DOHH2 (cell line): ENCODE measurements around the gene PTCH1.

Experiments used
- H3F3A ChIP-seq: fragments of 200-600 bp; sonication (generic), shearing (Covaris generic); 2 replicates; pipeline ENCODE4 v1.6.0; 2016; ENCODE audit warnings: antibody characterized with exemption, mild to moderate bottlenecking; ENCODE audit not compliant: control insufficient read depth, insufficient read depth
- H3K27ac ChIP-seq: fragments of 200-600 bp; sonication (generic); 2 replicates; pipeline ENCODE4 v1.5.1; 2014; ENCODE audit warnings: low read depth, mild to moderate bottlenecking, low read length, moderate library complexity
- H3K27me3 ChIP-seq: fragments of 200-600 bp; sonication (generic); 2 replicates; pipeline ENCODE4 v1.6.1; 2014; ENCODE audit warnings: mild to moderate bottlenecking, low read length, mixed read lengths; ENCODE audit not compliant: control insufficient read depth
- H3K36me3 ChIP-seq: fragments of 200-600 bp; sonication (generic); 2 replicates; pipeline ENCODE4 v1.6.1; 2014; ENCODE audit warnings: mild to moderate bottlenecking, low read length, moderate library complexity, mixed read lengths; ENCODE audit not compliant: control insufficient read depth
- H3K4me1 ChIP-seq: fragments of 200-600 bp; sonication (generic); 2 replicates; pipeline ENCODE4 v1.6.1; 2014; ENCODE audit warnings: mild to moderate bottlenecking, low read length, mixed read lengths; ENCODE audit not compliant: control insufficient read depth
- H3K4me2 ChIP-seq: fragments of 200-600 bp; sonication (generic); 2 replicates; pipeline ENCODE4 v1.6.0; 2014; ENCODE audit warnings: mild to moderate bottlenecking, low read length, moderate library complexity
- H3K4me3 ChIP-seq: fragments of 200-600 bp; sonication (generic); 2 replicates; pipeline ENCODE4 v1.5.1; 2014; ENCODE audit warnings: mild to moderate bottlenecking, low read length, mixed read lengths
- H3K79me2 ChIP-seq: fragments of 200-600 bp; sonication (generic); 2 replicates; pipeline ENCODE4 v1.6.1; 2014; ENCODE audit warnings: mild to moderate bottlenecking, low read length, mixed read lengths; ENCODE audit not compliant: control insufficient read depth
- H3K9me2 ChIP-seq: fragments of 200-600 bp; sonication (generic); replicated peaks from 2 replicates; pipeline ENCODE4 v1.6.1; 2014; ENCODE audit warnings: mild to moderate bottlenecking, low read length, mixed read lengths; ENCODE audit not compliant: control insufficient read depth
- H3K9me3 ChIP-seq: fragments of 200-600 bp; sonication (generic); 2 replicates; pipeline ENCODE4 v1.6.1; 2014; ENCODE audit warnings: antibody characterized with exemption, low read length, mixed read lengths; ENCODE audit not compliant: control insufficient read depth, insufficient read depth
- H4K20me1 ChIP-seq: fragments of 200-600 bp; sonication (generic); 2 replicates; pipeline ENCODE4 v1.6.0; 2014; ENCODE audit warnings: low read depth, mild to moderate bottlenecking, antibody characterized with exemption, low read length, moderate library complexity; ENCODE audit not compliant: control insufficient read depth, insufficient read depth
- EZH2phosphoT487 ChIP-seq: fragments of 200-600 bp; sonication (generic); IDR thresholded peaks from 2 replicates; pipeline ENCODE4 v1.6.1; 2017; ENCODE audit warnings: borderline replicate concordance, mild to moderate bottlenecking, antibody characterized with exemption, low read length, moderate library complexity, mixed read lengths
- TF ChIP-seq, protein P1 (sequence below): fragments of 200-600 bp; sonication (generic); IDR thresholded peaks from one replicate; pipeline ENCODE4 v1.5.1; 2014; ENCODE audit warnings: antibody characterized with exemption, mild to moderate bottlenecking, low read depth, low read length; ENCODE audit not compliant: poor library complexity, severe bottlenecking

The PTCH1 gene

DNA sequence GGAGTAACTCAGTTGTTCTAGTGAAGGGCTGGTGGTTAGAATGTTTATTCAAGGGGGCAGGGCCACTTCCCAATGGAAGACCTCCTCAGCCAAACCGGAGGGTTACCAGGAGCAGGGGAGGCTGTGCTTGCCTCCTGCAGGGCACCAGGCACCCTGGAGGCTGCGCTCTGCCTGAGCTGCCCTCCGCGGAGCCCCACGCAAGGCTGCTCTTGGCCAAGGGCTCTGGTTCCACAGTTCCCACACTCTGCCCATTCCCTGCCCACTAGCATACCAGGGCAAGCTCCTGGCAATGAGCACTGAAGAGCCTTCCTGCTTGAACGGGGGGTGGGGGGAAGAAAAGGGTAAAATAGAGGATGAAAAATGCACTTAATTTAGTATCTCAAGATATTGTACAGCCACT lies 35.5 kb upstream of the PTCH1 start:
- TF ChIP-seq, protein P1, sequence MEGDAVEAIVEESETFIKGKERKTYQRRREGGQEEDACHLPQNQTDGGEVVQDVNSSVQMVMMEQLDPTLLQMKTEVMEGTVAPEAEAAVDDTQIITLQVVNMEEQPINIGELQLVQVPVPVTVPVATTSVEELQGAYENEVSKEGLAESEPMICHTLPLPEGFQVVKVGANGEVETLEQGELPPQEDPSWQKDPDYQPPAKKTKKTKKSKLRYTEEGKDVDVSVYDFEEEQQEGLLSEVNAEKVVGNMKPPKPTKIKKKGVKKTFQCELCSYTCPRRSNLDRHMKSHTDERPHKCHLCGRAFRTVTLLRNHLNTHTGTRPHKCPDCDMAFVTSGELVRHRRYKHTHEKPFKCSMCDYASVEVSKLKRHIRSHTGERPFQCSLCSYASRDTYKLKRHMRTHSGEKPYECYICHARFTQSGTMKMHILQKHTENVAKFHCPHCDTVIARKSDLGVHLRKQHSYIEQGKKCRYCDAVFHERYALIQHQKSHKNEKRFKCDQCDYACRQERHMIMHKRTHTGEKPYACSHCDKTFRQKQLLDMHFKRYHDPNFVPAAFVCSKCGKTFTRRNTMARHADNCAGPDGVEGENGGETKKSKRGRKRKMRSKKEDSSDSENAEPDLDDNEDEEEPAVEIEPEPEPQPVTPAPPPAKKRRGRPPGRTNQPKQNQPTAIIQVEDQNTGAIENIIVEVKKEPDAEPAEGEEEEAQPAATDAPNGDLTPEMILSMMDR: no peak
- TF ChIP-seq EZH2phosphoT487: no peak
- Histone ChIP-seq H3K4me3 (no peak overlapping the region), H3K9me2 (no peaks in the 10 kb centered on the region), H3K79me2 (no peaks in the 10 kb centered on the region), H3K27ac (no peak overlapping the region), H3K36me3 (no peaks in the 10 kb centered on the region), H3F3A (no peaks in the 10 kb centered on the region), H4K20me1 (no peaks in the 10 kb centered on the region), H3K27me3 (peaks cover 5% of the 10 kb centered on the region; the same call in 1 of the 2 replicates), H3K9me3 (no peaks in the 10 kb centered on the region; the same call in 1 of the 2 replicates), H3K4me2 (no peak overlapping the region), H3K4me1 (no peaks in the 10 kb centered on the region)

DNA sequence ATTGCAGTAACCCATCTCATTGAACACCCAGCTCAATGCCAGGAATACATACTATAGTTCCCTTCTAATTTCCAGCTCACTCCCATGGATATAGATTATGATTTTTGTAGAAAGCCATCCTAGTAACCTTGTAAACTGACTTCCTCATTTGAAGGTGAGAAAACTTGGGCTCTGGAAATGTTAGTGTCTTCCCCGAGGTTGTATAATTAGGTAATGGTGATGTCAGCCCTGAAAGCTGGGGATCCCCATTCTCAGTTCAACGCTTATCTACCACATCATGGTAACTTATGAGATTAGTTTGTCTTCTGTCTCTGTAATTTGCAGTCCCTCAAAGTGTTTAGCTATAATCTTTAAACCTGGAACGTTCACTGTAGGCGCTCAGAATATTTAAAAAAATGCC lies 34.6 kb upstream of the PTCH1 start:
- H3K27me3 ChIP-seq: peaks cover 5% of the 10 kb centered on the region; the same call in 1 of the 2 replicates

DNA sequence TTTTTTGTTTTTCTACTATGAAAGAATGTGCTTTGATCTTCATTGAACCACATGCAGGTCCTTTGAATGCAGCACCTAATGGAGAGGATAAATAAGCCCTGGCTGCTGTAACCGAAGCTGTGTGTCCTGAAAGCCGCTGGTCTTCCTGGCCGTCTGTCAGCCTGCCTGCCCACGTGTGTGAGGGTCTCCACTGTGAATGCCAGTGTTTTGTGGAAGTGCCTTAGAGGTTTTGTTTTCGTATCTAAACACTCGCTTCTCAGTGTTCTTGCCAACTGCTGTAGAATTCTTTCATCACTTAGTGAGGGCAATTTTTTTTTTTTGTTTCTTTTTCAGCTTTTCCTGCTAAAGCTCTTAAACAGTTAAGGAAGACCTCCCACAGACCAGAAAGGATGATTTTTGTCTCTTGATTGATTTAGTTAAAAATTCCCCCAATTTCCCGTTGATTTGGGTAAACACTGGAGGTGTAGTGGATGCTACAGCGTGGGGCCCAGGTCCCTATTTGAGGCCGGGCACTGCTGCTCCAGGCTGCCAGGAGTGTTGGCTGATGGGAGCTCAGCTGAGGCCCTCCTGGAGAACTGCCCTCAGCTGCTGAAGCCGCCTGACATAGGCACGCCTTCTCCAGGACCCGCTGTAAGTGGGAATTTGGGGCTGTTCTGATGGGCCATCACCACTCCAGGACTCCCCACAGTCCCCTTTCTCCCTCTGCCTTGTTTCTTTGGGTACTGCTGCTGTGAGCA lies 29.2 kb upstream of the PTCH1 start:
- Histone ChIP-seq H3K27ac (no peak overlapping the region), H3K27me3 (peaks cover 2% of the 10 kb centered on the region; the same call in 1 of the 2 replicates), H3F3A (no peaks in the 10 kb centered on the region), H3K4me1 (no peaks in the 10 kb centered on the region), H4K20me1 (no peaks in the 10 kb centered on the region), H3K79me2 (no peaks in the 10 kb centered on the region), H3K4me3 (no peak overlapping the region), H3K36me3 (no peaks in the 10 kb centered on the region), H3K9me3 (no peaks in the 10 kb centered on the region), H3K4me2 (no peak overlapping the region), H3K9me2 (no peaks in the 10 kb centered on the region)
- no peak for TF ChIP-seq EZH2phosphoT487
- TF ChIP-seq, protein P1: no peak

More for the DNA sequence above, 34.6 kb upstream of the PTCH1 start:
- Histone ChIP-seq H3K4me1 (no peaks in the 10 kb centered on the region), H3K9me2 (no peaks in the 10 kb centered on the region), H3F3A (no peaks in the 10 kb centered on the region), H3K79me2 (no peaks in the 10 kb centered on the region), H3K36me3 (no peaks in the 10 kb centered on the region), H3K4me3 (no peak overlapping the region), H3K9me3 (no peaks in the 10 kb centered on the region), H3K27ac (no peak overlapping the region), H3K4me2 (no peak overlapping the region), H4K20me1 (no peaks in the 10 kb centered on the region)
- TF ChIP-seq, protein P1: no peak
- no peak for TF ChIP-seq EZH2phosphoT487
